Measurements from ENCODE around the gene ZBTB46. TPM values are rescaled to one million over a fixed set of nuclear protein-coding genes. Genes with fewer than 3 reads are reported as not detected.
A peak's percentile ranks its signal among the peaks of the same experiment; 100 is the strongest.

The ZBTB46 gene
- total RNA-seq, 2 experiments from 2014 or later, result 0.11 to 0.25 TPM

GRCh38 chr20:63792866-63793265, 38.2 kb downstream of the ZBTB46 start:
- DNase-seq (no peak), ATAC-seq (ENCODE audit: low read depth) (no peak)
- POLR2A ChIA-PET, result no interaction called here
- Mint-ChIP-seq H3K27ac (no peak overlapping the region), H3K9me3 (no peaks in the 10 kb centered on the region), H3K4me1 (peaks cover 6% of the 10 kb centered on the region), H3K36me3 (no peaks in the 10 kb centered on the region), H3K27me3 (peaks cover 24% of the 10 kb centered on the region), H3K4me3 (no peak overlapping the region)

- ATAC-seq (ENCODE audit: low read depth) (no peak), DNase-seq (no peak)
- peaks cover 5% of the 10 kb centered on the region for H3K4me1 Mint-ChIP-seq
- H3K27ac Mint-ChIP-seq, result no peak overlapping the region
- POLR2A ChIA-PET, result interaction anchor here (0.6 kb wide), 1 partner anchor 53 kb away, joined by 3 read pairs; no protein-coding TSS in a partner anchor
- no peaks in the 10 kb centered on the region for H3K36me3 Mint-ChIP-seq
- peaks cover 20% of the 10 kb centered on the region for H3K27me3 Mint-ChIP-seq
- no peaks in the 10 kb centered on the region for H3K9me3 Mint-ChIP-seq
- H3K4me3 Mint-ChIP-seq, result no peak overlapping the region
Measured at GRCh38 chr20:63791497-63792156, 39.4 kb downstream of the ZBTB46 start.

DNA sequence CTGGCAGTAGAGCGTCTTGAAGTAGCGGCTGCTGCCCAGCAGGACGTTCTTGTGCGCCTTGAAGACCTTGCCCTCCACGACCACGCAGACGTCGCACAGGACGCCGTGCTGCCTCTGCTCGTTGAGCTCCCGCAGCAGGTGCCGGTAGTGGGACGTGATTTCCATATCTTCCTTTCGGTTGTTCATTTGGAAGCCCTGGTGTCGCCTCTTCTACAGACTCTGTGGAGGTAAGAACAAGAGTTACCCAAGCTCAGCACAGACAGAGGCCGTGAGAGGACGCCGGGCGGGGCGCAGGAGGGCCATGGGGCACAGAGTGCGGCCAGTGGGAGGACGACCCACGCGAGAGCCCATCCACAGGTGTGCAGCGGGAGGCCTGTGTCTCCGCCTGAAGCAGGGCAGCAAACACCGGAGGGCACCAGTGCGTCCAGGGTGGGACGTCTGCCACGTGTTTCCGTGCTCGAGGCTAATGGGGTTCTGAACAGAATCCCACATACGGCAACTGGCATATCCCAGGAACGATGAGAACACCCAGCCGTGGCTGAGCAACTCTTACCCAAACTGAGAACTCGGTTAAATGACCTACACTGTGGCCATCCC, 40.4 kb downstream of the ZBTB46 start:
- ATAC-seq (ENCODE audit: low read depth), result no peak
- Mint-ChIP-seq H3K36me3 (no peaks in the 10 kb centered on the region), H3K4me1 (peaks cover 7% of the 10 kb centered on the region), H3K4me3 (no peak overlapping the region), H3K27me3 (peaks cover 17% of the 10 kb centered on the region), H3K9me3 (no peaks in the 10 kb centered on the region), H3K27ac (no peak overlapping the region)
- POLR2A ChIA-PET, result no interaction called here
- no peak for DNase-seq

DNA sequence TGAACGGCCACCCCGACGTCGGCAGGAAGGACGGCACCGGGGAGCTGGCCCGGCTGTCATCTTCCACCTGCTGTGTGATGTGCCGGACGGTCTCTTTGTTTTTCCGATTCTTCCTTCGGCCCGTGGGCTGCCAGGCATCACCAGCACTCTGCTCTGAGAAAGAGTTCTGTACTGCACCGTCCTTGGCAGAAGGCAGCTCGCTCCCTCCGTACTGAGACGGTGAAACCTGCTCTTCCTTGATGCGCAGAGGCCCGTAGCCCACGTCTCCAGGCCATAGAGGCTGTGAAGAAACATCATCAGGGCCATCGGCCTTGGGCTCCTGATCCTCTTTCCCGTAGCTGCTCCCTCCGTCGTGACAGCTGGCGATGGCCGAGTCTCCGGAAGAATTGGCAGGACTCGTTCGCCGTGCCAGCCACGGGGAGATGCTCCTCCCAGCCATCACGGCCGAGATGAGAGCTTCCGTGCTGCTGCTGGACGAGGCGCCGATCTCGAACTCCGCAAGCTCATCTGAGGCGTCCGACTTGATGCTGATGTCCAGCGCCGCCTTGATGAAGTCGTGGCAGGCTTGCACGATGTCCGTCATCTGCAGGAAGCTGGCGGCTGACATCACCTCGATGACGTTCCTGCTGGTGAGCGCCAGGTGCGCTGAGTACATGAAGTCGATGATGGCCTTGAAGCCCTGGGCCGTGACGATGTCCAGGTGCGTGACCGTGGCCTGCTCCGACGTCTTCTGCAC, 41.1 kb downstream of the ZBTB46 start:
- DNase-seq, result no peak
- Mint-ChIP-seq H3K4me1 (peaks cover 7% of the 10 kb centered on the region), H3K27ac (no peak overlapping the region), H3K9me3 (no peaks in the 10 kb centered on the region), H3K4me3 (no peak overlapping the region), H3K36me3 (no peaks in the 10 kb centered on the region), H3K27me3 (peaks cover 13% of the 10 kb centered on the region)
- ATAC-seq (ENCODE audit: low read depth), result no peak
- POLR2A ChIA-PET, result no interaction called here

DNA sequence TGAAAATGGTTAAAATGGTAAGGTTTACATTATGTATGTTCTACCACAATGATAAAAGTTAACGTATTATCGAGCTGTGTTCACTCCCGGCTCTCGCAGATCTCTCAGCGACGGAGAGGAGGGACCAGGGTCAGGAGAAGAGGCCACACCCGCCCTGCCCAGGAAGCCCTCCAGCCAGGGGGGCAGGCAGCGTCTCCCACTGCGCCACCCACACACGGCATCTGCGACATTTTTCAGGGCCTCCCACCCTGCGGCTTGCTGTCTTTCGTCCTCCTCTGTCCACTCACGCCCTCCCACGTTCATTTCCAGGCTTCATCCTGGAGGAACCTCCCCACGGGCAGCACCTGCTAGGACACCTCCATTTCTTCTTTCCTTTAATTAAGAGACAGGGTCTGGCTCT, 43.3 kb downstream of the ZBTB46 start:
- no peaks in the 10 kb centered on the region for H3K36me3 Mint-ChIP-seq
- peaks cover 7% of the 10 kb centered on the region for H3K4me1 Mint-ChIP-seq
- no peaks in the 10 kb centered on the region for H3K9me3 Mint-ChIP-seq
- no peak overlapping the region for H3K27ac Mint-ChIP-seq
- DNase-seq (no peak), ATAC-seq (ENCODE audit: low read depth) (no peak)
- POLR2A ChIA-PET, result no interaction called here
- no peak overlapping the region for H3K4me3 Mint-ChIP-seq
- no peaks in the 10 kb centered on the region for H3K27me3 Mint-ChIP-seq

DNA sequence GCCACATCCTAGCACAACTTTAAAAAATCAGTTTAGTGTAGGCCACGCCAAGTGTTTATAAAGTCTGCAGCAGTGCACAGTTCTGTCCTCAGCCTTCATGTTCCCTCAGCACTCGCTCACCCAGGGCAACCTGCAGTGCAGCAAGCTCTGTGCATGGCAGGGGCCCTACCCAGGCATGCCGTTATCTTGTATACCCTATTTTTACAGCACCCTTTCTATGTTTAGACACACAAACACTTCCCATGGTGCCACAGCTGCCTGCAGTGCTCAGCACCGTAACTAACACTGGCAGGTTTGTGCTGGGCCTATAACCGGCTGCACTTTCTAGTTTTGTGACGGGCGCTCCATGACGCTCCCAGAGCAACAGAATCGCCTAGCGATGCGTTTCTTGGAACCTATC, 43.8 kb downstream of the ZBTB46 start:
- Mint-ChIP-seq H3K36me3 (no peaks in the 10 kb centered on the region), H3K27me3 (peaks cover under 1% of the 10 kb centered on the region), H3K4me3 (no peak overlapping the region), H3K27ac (no peak overlapping the region), H3K4me1 (peaks cover 11% of the 10 kb centered on the region), H3K9me3 (no peaks in the 10 kb centered on the region)
- DNase-seq (no peak), ATAC-seq (ENCODE audit: low read depth) (no peak)
- POLR2A ChIA-PET, result no interaction called here

DNA sequence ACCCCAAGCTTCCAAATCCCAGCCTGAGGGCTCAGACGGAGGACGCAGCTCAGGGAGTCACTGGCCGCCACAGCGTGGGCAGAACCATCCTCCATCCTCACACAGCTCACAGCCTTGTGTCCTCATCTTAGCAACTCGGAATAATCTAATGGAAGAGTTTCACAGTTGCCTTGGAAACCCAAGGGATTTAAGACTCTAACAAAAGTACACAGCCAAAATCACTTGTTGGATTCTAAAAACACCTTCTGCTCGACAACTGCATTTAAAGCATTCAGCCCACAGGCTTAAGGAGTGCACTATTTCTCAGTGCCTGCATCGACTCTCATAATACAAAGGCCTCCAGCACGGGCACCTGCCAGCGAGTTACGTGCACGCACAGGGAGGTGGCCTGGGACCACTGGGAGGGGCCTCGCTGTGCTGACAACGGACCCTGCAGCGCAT, 45.4 kb downstream of the ZBTB46 start:
- peaks cover 4% of the 10 kb centered on the region for H3K27me3 Mint-ChIP-seq
- ATAC-seq (ENCODE audit: low read depth), result no peak

DNA sequence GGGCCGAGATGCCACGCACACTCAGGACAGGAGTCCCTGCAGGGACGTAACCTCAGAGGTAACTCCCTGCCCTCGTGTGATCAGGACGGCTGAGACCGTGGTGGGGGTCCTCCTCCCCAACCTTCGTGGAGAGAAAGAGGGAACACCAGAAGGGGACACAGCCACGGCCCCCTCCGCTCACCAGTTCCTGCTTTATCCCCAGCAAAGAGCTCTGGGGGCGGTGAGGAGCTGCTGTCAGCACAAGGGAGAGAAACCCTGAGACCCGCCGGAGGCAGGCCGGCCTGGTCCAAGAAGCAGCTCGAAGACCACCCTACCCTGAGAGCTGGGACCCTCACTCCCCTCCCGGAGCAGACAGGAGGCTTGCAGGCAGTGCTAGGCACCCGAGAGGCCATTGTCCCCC, 47.1 kb downstream of the ZBTB46 start:
- Mint-ChIP-seq H3K27me3 (peaks cover 4% of the 10 kb centered on the region), H3K36me3 (no peaks in the 10 kb centered on the region), H3K9me3 (no peaks in the 10 kb centered on the region), H3K27ac (no peak overlapping the region), H3K4me3 (no peak overlapping the region), H3K4me1 (peaks cover 21% of the 10 kb centered on the region)
- DNase-seq, result no peak
- ATAC-seq (ENCODE audit: low read depth), result no peak
- POLR2A ChIA-PET, result no interaction called here

More for the DNA sequence above, 45.4 kb downstream of the ZBTB46 start:
- POLR2A ChIA-PET, result no interaction called here
- no peaks in the 10 kb centered on the region for H3K9me3 Mint-ChIP-seq
- H3K36me3 Mint-ChIP-seq, result no peaks in the 10 kb centered on the region
- peaks cover 21% of the 10 kb centered on the region for H3K4me1 Mint-ChIP-seq
- DNase-seq, result no peak
- peak overlapping the region; percentile 30 for H3K27ac Mint-ChIP-seq
- H3K4me3 Mint-ChIP-seq, result no peak overlapping the region

GRCh38 chr20:63782521-63782971, 48.5 kb downstream of the ZBTB46 start:
- no peak overlapping the region for H3K27ac Mint-ChIP-seq
- no peaks in the 10 kb centered on the region for H3K9me3 Mint-ChIP-seq
- POLR2A ChIA-PET, result no interaction called here
- peaks cover 4% of the 10 kb centered on the region for H3K27me3 Mint-ChIP-seq
- ATAC-seq (ENCODE audit: low read depth) (no peak), DNase-seq (no peak)
- H3K4me1 Mint-ChIP-seq, result peaks cover 21% of the 10 kb centered on the region
- H3K36me3 Mint-ChIP-seq, result no peaks in the 10 kb centered on the region
- H3K4me3 Mint-ChIP-seq, result no peak overlapping the region

DNA sequence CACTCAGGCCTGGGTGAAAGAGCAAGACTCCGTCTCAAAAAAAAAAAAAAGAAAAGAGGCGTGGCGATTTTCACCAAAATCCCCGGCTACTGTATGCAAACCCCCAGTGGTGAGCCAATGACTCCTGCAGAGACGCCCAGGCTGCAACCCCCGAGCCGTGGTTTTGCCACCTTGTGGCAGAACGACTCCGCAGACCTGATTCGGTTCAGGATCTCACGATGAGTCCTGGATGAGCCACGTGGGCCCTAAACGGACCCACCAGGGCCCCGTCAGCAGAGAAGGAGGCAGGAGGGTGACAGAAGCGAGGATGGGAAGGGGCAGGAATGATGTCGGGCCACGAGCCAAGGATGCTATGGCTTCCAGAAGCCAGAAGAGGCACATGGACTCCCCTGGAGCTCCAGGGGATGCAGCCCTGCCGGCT, 49.0 kb downstream of the ZBTB46 start:
- H3K4me1 Mint-ChIP-seq, result peaks cover 21% of the 10 kb centered on the region
- H3K4me3 Mint-ChIP-seq, result peak overlapping the region; percentile 32
- no peaks in the 10 kb centered on the region for H3K36me3 Mint-ChIP-seq
- POLR2A ChIA-PET, result interaction anchor here (0.6 to 0.7 kb wide), 2 partner anchors 31 to 96 kb away, joined by 3 read pairs; no protein-coding TSS in a partner anchor
- peaks cover 4% of the 10 kb centered on the region for H3K27me3 Mint-ChIP-seq
- H3K27ac Mint-ChIP-seq, result peak overlapping the region; percentile 71
- DNase-seq (peak; percentile 58), ATAC-seq (ENCODE audit: low read depth) (peak; percentile 90)
- H3K9me3 Mint-ChIP-seq, result no peaks in the 10 kb centered on the region

GRCh38 chr20:63781181-63781580, 49.9 kb downstream of the ZBTB46 start:
- Mint-ChIP-seq H3K36me3 (no peaks in the 10 kb centered on the region), H3K27ac (no peak overlapping the region), H3K4me3 (peak overlapping the region; percentile 36), H3K4me1 (peaks cover 18% of the 10 kb centered on the region), H3K9me3 (no peaks in the 10 kb centered on the region), H3K27me3 (peaks cover 4% of the 10 kb centered on the region)
- POLR2A ChIA-PET, result interaction anchor here (0.6 to 0.7 kb wide), 2 partner anchors 30 to 95 kb away, joined by 3 read pairs; no protein-coding TSS in a partner anchor
- ATAC-seq (ENCODE audit: low read depth), result no peak
- DNase-seq, result no peak

GRCh38 chr20:63778857-63779256, 52.2 kb downstream of the ZBTB46 start:
- ATAC-seq (ENCODE audit: low read depth), result no peak
- H3K4me1 Mint-ChIP-seq, result peaks cover 14% of the 10 kb centered on the region
- POLR2A ChIA-PET, result interaction anchor here (1.1 kb wide), 1 partner anchor 38 kb away, joined by 3 read pairs; no protein-coding TSS in a partner anchor
- DNase-seq, result no peak
- peaks cover 4% of the 10 kb centered on the region for H3K27me3 Mint-ChIP-seq
- no peak overlapping the region for H3K27ac Mint-ChIP-seq
- no peak overlapping the region for H3K4me3 Mint-ChIP-seq
- H3K9me3 Mint-ChIP-seq, result no peaks in the 10 kb centered on the region
- H3K36me3 Mint-ChIP-seq, result no peaks in the 10 kb centered on the region

DNA sequence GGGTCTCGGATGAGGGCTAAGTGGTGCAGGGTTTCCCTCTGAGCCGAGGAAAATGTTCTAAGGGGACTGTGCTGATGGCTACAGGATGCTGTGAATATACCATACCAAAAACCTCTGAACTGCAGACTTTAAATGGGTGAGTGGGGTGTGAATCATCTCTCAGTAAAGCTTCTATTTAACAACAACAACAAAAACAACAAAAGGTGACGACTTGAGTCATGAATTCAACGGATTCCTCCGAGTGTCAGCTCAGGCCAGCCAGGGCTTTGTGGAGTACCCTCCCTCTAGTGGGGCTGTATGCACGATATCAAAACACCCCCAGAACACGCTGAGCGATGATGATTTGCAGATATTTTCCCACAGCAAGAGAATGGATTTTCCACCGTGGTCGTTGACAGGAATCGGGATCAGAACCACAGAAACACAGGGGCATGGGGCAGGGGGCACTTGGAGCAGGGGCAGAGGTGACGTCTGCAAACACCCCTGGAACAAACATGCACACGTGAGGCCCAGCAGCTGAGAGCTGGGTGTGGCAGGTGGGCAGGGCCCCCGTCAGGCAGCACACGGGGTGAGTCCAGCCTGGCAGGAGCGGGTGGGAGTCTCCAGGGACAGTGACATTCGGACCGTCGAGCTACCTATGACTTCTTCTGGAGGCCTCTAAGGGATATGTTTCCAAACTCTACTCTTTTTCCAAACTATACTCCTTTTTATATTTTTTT, 52.9 kb downstream of the ZBTB46 start:
- H3K27ac Mint-ChIP-seq, result no peak overlapping the region
- H3K4me1 Mint-ChIP-seq, result peaks cover 14% of the 10 kb centered on the region

More for the DNA sequence above, 52.9 kb downstream of the ZBTB46 start:
- Mint-ChIP-seq H3K4me3 (no peak overlapping the region), H3K27me3 (peaks cover 4% of the 10 kb centered on the region), H3K9me3 (no peaks in the 10 kb centered on the region), H3K36me3 (no peaks in the 10 kb centered on the region)
- ATAC-seq (ENCODE audit: low read depth), result no peak
- POLR2A ChIA-PET, result interaction anchor here (1.1 kb wide), 1 partner anchor 38 kb away, joined by 3 read pairs; no protein-coding TSS in a partner anchor
- no peak for DNase-seq
